Hepatocyte (in vitro differentiated cells): ENCODE results near the gene RBM23. TPM values are rescaled to one million over a fixed set of nuclear protein-coding genes. Genes with fewer than 3 reads are reported as not detected.

ENCODE experiments used
- DNase-seq: peaks from one replicate; pipeline ENCODE4 v3.0.0-alpha.2; 2016; ENCODE audit warnings: low spot score
- H2AFZ ChIP-seq: fragments of 200-600 bp; sonication (generic); 2 replicates; pipeline ENCODE4 v1.6.0; 2016; ENCODE audit warnings: antibody characterized with exemption, mild to moderate bottlenecking
- H3K27ac ChIP-seq: fragments of 200-600 bp; sonication (generic); 2 replicates; pipeline ENCODE4 v1.5.1; 2016; ENCODE audit warnings: mild to moderate bottlenecking
- H3K27me3 ChIP-seq: fragments of 200-600 bp; sonication (generic); 2 replicates; pipeline ENCODE4 v1.6.1; 2016
- H3K36me3 ChIP-seq: fragments of 200-600 bp; sonication (generic); replicated peaks from 2 replicates; pipeline ENCODE4 v1.5.1; 2016; ENCODE audit warnings: low read depth; ENCODE audit not compliant: insufficient read depth
- H3K4me1 ChIP-seq: fragments of 200-600 bp; sonication (generic); 2 replicates; pipeline ENCODE4 v1.5.1; 2016; ENCODE audit warnings: mild to moderate bottlenecking, moderate library complexity; ENCODE audit not compliant: insufficient read depth
- H3K4me2 ChIP-seq: fragments of 200-600 bp; sonication (generic); 2 replicates; pipeline ENCODE4 v1.6.0; 2016
- H3K4me3 ChIP-seq: fragments of 200-600 bp; sonication (generic); 2 replicates; pipeline ENCODE4 v1.5.1; 2016; ENCODE audit warnings: mild to moderate bottlenecking
- H3K79me2 ChIP-seq: fragments of 200-600 bp; sonication (generic); 2 replicates; pipeline ENCODE4 v1.6.0; 2017; ENCODE audit warnings: mild to moderate bottlenecking
- H3K9me2 ChIP-seq: fragments of 200-600 bp; sonication (generic); replicated peaks from 2 replicates; pipeline ENCODE4 v1.6.0; 2017; ENCODE audit warnings: mild to moderate bottlenecking; ENCODE audit not compliant: insufficient read depth
- H3K9me3 ChIP-seq: fragments of 200-600 bp; sonication (generic); 2 replicates; pipeline ENCODE4 v1.5.1; 2016; ENCODE audit warnings: low read depth, mild to moderate bottlenecking
- H4K20me1 ChIP-seq: fragments of 200-600 bp; sonication (generic); 2 replicates; pipeline ENCODE4 v1.6.0; 2016; ENCODE audit warnings: mild to moderate bottlenecking; ENCODE audit not compliant: insufficient read depth, poor library complexity, severe bottlenecking
- EZH2 ChIP-seq: fragments of 200-600 bp; sonication (generic); IDR thresholded peaks from 2 replicates; pipeline ENCODE4 v1.6.1; 2016; ENCODE audit warnings: antibody characterized with exemption, mild to moderate bottlenecking, borderline replicate concordance
- EZH2phosphoT487 ChIP-seq: fragments of 200-600 bp; sonication (generic); IDR thresholded peaks from one replicate; pipeline ENCODE4 v1.6.1; 2018; ENCODE audit warnings: antibody characterized with exemption, mild to moderate bottlenecking, low read depth, moderate library complexity; ENCODE audit not compliant: unreplicated experiment, severe bottlenecking
- WGBS: methylation state at CpG from one replicate; pipeline ENCODE4 v1.1.6; 2016; ENCODE audit warnings: low lambda C conversion rate; ENCODE audit errors: missing lambda C conversion rate; 5-methylcytosine and 5-hydroxymethylcytosine counted together
- polyA plus RNA-seq: library from polyadenylated mRNA; unstranded; fragments of >200 nt; fragmentation: Nextera tagmentation; extraction: Ambion mirVana; gene quantifications from 2 replicates; pipeline ENCODE4 v1.2.1, GENCODE V29; 2016
- small RNA-seq: library from RNA; depleted of rRNA; stranded (forward); fragments of <200 nt; gene quantifications from one replicate; pipeline ENCODE3, GENCODE V24; 2014
- total RNA-seq: library from RNA; depleted of rRNA; stranded (reverse); fragments of >200 nt; gene quantifications from 2 replicates; pipeline ENCODE4 v1.2.3, GENCODE V29; 2014

The RBM23 gene
- total and polyA plus RNA-seq, 2 experiments from 2014 or later, result 74.1 to 236 TPM

GRCh38 chr14:22845103-22845394 is 73.9 kb downstream of the RBM23 start:
- Histone ChIP-seq H3K4me1 (peaks cover 35% of the 10 kb centered on the region), H3K4me2 (no peak overlapping the region), H3K4me3 (no peak overlapping the region), H3K27ac (no peak overlapping the region), H3K79me2 (peaks cover 22% of the 10 kb centered on the region), H3K9me2 (no peaks in the 10 kb centered on the region), H3K9me3 (no peaks in the 10 kb centered on the region), H3K36me3 (no peaks in the 10 kb centered on the region), H2AFZ (no peak overlapping the region), H3K27me3 (no peaks in the 10 kb centered on the region), H4K20me1 (peaks cover 8% of the 10 kb centered on the region)
- no peak for DNase-seq
- WGBS, result 92% methylated on average over 9 of the region's 9 CpGs
- TF ChIP-seq EZH2phosphoT487, result no peak

GRCh38 chr14:22844221-22845102 is 74.5 kb downstream of the RBM23 start:
- H3K4me2 ChIP-seq, result no peak overlapping the region
- peaks cover 28% of the 10 kb centered on the region for H3K79me2 ChIP-seq
- no peaks in the 10 kb centered on the region for H3K9me3 ChIP-seq
- no peaks in the 10 kb centered on the region for H3K9me2 ChIP-seq
- H3K27ac ChIP-seq, result no peak overlapping the region
- peaks cover 11% of the 10 kb centered on the region for H4K20me1 ChIP-seq
- H3K4me3 ChIP-seq, result no peak overlapping the region
- WGBS, result 94% methylated on average over 22 of the region's 22 CpGs
- no peaks in the 10 kb centered on the region for H3K27me3 ChIP-seq
- no peak for DNase-seq
- no peak for TF ChIP-seq EZH2
- H3K36me3 ChIP-seq, result no peaks in the 10 kb centered on the region
- peaks cover 31% of the 10 kb centered on the region for H3K4me1 ChIP-seq
- H2AFZ ChIP-seq, result no peak overlapping the region

Small RNA genes within 50 kb of the gene (small RNA-seq; reads per million reads assigned to genes)
- gene RF00019, result not detected

Other genes with a start within 250 kb of the RBM23 start
- gene OXA1L, start 152.5 kb downstream of the RBM23 start, total RNA-seq, result 88.1 and 107 TPM in 2 replicates
- gene OXA1L, start 152.5 kb downstream of the RBM23 start, polyA plus RNA-seq, result 59.4 and 64.3 TPM in 2 replicates
- gene SLC7A7, start 103.7 kb downstream of the RBM23 start, total RNA-seq, result 337 and 381 TPM in 2 replicates
- gene SLC7A7, start 103.7 kb downstream of the RBM23 start, polyA plus RNA-seq, result 169 and 206 TPM in 2 replicates
- gene MRPL52, start 89.3 kb downstream of the RBM23 start, total RNA-seq, result 50.6 and 164 TPM in 2 replicates
- 214 and 227 TPM in 2 replicates for gene MRPL52, start 89.3 kb downstream of the RBM23 start, polyA plus RNA-seq
- 122 and 160 TPM in 2 replicates for gene MMP14, start 82.6 kb downstream of the RBM23 start, total RNA-seq
- 17.1 and 21.4 TPM in 2 replicates for gene MMP14, start 82.6 kb downstream of the RBM23 start, polyA plus RNA-seq
- gene LRP10, start 47.4 kb downstream of the RBM23 start, total RNA-seq, result 34.4 and 56.2 TPM in 2 replicates
- 92.7 and 117 TPM in 2 replicates for gene LRP10, start 47.4 kb downstream of the RBM23 start, polyA plus RNA-seq
- gene REM2, start 35.9 kb downstream of the RBM23 start, total RNA-seq, result 1.5 and 1.9 TPM in 2 replicates
- gene REM2, start 35.9 kb downstream of the RBM23 start, polyA plus RNA-seq, result 5.5 and 6.3 TPM in 2 replicates
- gene PRMT5, start 10.2 kb upstream of the RBM23 start, total RNA-seq, result 38.9 and 52.2 TPM in 2 replicates
- gene PRMT5, start 10.2 kb upstream of the RBM23 start, polyA plus RNA-seq, result 54.1 and 72.3 TPM in 2 replicates
- gene HAUS4, start 37.9 kb upstream of the RBM23 start, total RNA-seq, result 34.8 and 46.4 TPM in 2 replicates
- gene HAUS4, start 37.9 kb upstream of the RBM23 start, polyA plus RNA-seq, result 16.2 and 21.8 TPM in 2 replicates
- 75.1 and 80.8 TPM in 2 replicates for gene AJUBA, start 63.4 kb upstream of the RBM23 start, total RNA-seq
- gene AJUBA, start 63.4 kb upstream of the RBM23 start, polyA plus RNA-seq, result 36.2 and 43.2 TPM in 2 replicates
- 7.8 and 8.8 TPM in 2 replicates for gene C14orf93, start 91.0 kb upstream of the RBM23 start, total RNA-seq
- 5.7 and 6.5 TPM in 2 replicates for gene C14orf93, start 91.0 kb upstream of the RBM23 start, polyA plus RNA-seq
- 171 and 190 TPM in 2 replicates for gene PSMB5, start 115.8 kb upstream of the RBM23 start, total RNA-seq
- gene PSMB5, start 115.8 kb upstream of the RBM23 start, polyA plus RNA-seq, result 299 and 319 TPM in 2 replicates
- not detected in 2 replicates for gene PSMB11, start 123.1 kb upstream of the RBM23 start, total RNA-seq
- gene PSMB11, start 123.1 kb upstream of the RBM23 start, polyA plus RNA-seq, result not detected in 2 replicates
- 6.7 and 6.9 TPM in 2 replicates for gene CDH24, start 138.4 kb upstream of the RBM23 start, total RNA-seq
- 18.0 and 19.8 TPM in 2 replicates for gene CDH24, start 138.4 kb upstream of the RBM23 start, polyA plus RNA-seq
- gene ACIN1, start 176.0 kb upstream of the RBM23 start, total RNA-seq, result 97.5 and 108 TPM in 2 replicates
- gene ACIN1, start 176.0 kb upstream of the RBM23 start, polyA plus RNA-seq, result 44.3 and 49.2 TPM in 2 replicates
- 47.7 and 64.9 TPM in 2 replicates for gene C14orf119, start 176.4 kb upstream of the RBM23 start, total RNA-seq
- gene C14orf119, start 176.4 kb upstream of the RBM23 start, polyA plus RNA-seq, result 118 and 146 TPM in 2 replicates
- not detected in 2 replicates for gene CIROP, start 185.8 kb upstream of the RBM23 start, total RNA-seq
- gene CIROP, start 185.8 kb upstream of the RBM23 start, polyA plus RNA-seq, result not detected in 2 replicates
- gene CEBPE, start 200.1 kb upstream of the RBM23 start, total RNA-seq, result not detected in 2 replicates
- gene CEBPE, start 200.1 kb upstream of the RBM23 start, polyA plus RNA-seq, result not detected in 2 replicates